HG03442 (cell line): ENCODE results near the gene TRIM37.
"Not testable (repeated sequence)": the region's sequence is repeated elsewhere in the genome, so short reads cannot be mapped to it uniquely, and the experiment has no call there.

Experiments
- ATAC-seq: cut with Tn5 transposase; IDR thresholded peaks from one replicate; pipeline ENCODE4 v1.9.1; 2021; ENCODE audit warnings: mild to moderate bottlenecking, moderate library complexity; ENCODE audit not compliant: unreplicated experiment

TRIM37 gene

DNA sequence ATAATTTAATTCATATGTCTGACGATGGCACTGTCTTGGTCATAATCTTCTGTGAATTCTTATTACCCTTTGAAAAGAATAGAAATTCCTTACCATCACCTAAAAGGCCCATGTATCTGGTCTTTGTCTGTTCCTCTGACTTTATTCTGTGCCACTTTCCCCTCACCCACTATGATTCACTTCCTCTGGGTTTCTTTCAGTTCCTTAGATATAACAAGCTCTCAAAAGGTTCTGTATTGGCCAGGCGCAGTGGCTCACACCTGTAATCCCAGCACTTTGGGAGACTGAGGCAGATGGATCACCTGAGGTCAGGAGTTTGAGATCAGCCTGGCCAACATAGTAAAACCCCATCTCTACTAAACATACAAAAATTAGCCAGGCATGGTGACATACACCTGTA is 152.3 kb downstream of the TRIM37 start:
- ATAC-seq = not testable (repeated sequence)

DNA sequence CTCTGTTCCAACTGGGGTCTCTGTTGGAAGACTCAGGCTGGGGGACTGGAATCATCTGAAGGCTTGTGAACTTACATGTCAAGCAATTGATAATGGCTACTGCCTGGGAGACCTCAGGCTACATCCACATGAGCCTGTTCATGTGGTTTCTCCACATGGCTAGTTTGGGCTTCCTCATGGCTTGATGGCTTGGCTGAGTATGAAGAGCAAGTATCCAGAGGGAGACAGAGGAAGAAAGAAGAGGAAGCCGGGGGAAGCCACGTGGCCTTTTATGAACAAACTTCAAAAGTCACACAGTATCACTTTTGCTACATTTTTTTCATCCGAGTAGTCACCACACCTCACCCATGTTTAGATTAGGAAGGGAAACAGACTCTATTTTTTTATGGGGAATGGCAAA is 158.9 kb downstream of the TRIM37 start:
- ATAC-seq = no peak

DNA sequence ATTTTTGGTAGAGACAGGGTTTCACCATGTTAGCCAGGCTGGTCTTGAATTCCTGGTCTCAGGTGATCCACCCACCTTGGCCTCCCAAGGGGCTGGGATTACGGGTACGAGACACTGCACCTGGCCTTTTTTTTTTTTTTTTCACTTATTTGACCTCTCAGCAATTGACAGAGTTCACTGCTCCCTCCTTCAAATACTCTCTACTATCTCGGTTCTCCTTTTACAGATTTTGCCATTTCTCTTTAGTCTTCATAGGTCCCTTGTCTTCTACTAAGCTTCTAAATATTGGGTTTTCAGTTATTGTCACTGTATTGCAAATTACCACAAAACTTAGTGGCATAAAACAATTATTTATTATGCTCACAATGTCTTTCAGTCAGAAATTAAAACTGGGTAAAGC is 159.3 kb downstream of the TRIM37 start:
- no peak for ATAC-seq

DNA sequence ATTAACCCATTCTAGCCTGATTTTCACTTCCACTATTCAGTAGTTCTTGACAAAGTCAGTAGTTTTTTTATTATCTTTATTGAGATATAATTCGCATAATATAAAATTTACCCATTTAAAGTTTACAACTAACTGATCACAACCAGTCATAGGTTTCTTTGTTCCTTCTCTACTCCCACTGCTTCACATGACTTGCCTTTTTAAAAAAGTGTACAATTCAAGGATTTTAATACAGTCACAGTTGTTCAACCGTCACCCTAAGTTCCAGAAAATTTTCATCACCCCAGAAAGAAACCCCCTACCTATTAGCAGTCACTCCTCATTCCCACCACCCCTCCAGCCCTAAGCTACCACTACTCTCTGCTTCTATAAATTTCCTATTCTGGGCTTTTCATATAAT is 162.5 kb downstream of the TRIM37 start:
- ATAC-seq = no peak

DNA sequence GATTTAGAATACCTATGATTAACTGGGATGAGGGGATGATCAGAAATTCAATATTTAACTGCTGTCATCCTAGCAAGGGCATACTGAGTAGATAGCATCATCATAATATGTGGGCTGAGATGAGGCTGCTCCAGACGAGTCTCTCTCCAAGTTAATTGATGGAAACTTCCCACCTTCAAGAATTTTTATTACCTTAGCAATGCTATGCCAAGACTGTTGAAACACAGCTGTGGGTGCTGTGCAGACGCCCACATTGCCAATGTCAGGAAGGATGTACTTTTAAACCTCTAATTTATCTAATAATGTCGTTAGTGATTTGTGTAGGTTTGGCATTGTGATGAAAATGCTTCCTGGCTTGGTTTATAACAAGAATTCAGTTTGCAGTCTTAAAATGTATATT is 170.4 kb downstream of the TRIM37 start:
- ATAC-seq = no peak

DNA sequence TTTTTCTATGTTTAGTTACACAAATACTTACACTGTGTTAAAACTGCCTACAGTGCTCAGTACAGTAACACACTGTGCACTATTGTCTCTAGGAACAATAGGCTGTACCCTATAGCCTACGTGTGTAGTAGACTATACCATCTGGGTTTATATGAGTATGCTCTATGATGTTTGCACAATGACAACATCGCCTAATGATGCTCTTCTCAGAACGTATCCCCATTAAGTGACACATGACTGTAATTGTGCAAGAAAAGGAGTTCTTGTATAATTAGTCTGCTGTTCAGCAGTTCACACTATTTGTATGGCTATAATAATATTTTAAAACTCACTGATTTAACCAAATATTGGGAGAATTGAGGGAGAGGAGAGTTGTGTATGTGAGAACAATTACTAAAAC is 173.7 kb downstream of the TRIM37 start:
- no peak for ATAC-seq
